Stimulated activated CD4-positive, alpha-beta T cell treated with anti-CD3 and anti-CD28 coated beads, Interleukin-1b, Interleukin-23, amount 100 ng/mL, for 1 hour (primary cell): ENCODE results near the gene UBE2B.
"Not testable (repeated sequence)": the region's sequence is repeated elsewhere in the genome, so short reads cannot be mapped to it uniquely, and the experiment has no call there.

ENCODE experiments used
- DNase-seq, 2 donors: peaks; one replicate each; pipeline ENCODE4 v3.0.0-alpha.2; 2020; ENCODE audit warnings: low read depth in 2 of 2

UBE2B gene

DNA sequence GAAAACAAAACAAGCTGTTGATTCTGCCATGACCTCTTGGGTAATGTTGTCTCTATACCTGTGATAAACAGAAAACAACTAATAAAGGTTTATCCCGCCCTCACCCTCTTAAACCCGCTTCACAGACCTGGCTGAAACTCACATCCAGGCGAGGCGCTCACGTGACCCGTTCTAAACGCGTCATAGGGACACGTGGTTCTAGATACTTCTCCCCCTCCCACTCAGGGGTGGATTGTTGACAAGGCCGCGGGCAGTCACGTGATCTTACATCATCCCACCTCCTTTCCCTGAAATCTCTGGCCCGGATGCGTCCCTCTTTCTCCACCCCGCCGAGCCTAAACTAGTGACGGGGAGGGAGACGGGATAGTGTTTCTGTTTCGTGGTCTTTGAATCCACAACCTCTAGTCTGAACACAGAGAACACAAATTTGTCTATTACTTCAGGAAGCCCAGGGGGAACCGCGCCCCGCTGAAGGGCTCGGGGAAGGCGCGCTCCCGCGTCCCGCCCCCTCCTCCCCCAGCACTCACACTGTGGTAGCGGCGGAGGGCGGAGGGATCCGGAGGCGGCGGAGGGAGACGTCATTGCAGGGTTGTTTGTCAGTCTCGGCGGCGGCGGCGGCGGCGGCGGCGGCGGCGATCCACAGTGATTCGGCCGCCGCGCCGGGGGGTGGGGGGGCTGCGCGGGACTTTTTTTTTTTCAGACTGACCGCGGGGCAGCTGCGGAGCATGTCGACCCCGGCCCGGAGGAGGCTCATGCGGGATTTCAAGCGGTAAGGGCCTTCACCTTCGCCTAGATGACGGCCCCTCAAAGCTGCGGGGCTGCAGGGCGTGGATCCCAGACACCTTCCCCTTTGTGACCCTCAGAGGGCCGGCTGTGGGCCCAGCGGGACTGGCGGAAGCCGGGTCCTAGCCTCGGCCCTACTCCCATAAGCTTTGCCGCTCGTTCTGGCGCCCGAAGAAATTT is at the start of gene UBE2B:
TSS of gene UBE2B (plus strand) at position 699 of the 963 bp plus-strand sequence. CDS start at position 726, 27 bp downstream.
- DNase-seq, result peak; percentile 92 to 96

DNA sequence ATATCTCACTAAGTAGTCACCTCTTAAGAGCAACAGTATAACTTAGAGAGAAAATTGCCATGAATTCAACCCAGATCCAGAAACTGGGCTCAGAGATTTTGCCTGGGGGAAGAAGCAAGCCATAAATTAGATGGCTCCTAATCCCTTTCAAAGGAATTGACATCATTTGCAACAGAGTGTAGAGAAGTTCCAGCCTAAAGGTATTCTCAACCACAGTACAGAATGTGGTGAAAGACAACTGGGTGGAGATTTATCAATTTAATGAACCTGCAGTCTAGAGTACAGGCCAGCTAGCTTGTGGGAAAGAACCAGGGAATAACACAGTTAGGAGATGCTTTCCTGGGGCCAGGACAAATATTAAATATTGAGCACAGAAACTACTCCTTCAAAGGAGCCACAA is 44.0 kb upstream of the UBE2B start:
- no peak for DNase-seq

DNA sequence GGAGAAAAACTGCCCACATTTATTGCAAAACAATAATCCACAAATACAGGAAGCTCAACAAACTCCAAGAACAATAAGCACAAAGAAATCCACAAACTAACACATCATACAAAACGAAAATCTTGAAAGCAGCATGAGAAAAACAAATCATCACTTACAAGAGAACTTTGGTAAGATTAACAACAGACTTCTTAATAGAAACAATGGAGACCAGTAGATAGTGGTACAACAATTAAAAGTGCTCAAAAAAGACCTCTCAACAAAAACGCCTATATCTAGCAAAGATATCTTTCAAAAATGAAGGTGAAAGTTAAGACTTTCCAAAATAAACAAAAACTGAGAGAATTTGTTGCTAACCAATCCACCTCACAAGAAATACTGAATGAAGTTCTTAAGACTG is 42.8 kb upstream of the UBE2B start:
- DNase-seq, result no peak

DNA sequence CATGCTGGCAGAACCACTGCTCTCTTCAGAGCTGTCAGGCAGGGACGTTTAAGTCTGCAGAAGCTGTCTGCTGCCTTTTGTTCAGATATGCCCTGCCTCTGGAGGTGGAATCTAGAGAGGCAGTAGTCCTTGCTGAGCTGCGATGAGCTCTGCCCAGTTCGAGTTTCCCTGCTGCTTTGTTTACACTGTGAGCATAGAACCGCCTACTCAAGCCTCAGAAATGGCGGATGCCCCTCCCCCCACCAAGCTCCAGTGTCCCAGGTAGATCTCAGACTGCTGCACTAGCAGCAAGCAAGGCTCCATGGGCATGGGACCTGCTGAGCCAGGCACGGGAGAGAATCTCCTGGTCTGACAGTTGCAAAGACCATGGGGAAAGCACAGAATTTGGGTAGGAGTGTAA is 34.5 kb upstream of the UBE2B start:
- DNase-seq, result not testable (repeated sequence)

DNA sequence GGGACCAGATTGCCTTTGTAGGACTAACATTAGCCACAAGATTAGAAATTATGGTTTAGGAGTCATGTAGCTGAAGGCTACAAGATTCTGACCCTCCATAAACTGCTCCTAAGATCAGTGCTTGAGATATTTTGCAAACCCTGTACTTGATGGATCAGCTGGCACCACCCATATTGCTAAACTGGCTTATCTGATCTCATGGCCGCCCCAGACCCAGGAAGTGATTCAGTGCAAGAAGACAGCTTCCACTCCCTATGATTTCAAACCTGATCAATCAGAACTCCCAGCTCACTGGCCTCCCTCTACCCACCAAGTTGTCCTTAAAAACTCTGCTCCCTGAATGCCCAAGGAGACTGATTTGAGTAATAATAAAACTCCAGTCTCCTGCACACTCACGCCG is 27.9 kb upstream of the UBE2B start:
- not testable (repeated sequence) for DNase-seq

DNA sequence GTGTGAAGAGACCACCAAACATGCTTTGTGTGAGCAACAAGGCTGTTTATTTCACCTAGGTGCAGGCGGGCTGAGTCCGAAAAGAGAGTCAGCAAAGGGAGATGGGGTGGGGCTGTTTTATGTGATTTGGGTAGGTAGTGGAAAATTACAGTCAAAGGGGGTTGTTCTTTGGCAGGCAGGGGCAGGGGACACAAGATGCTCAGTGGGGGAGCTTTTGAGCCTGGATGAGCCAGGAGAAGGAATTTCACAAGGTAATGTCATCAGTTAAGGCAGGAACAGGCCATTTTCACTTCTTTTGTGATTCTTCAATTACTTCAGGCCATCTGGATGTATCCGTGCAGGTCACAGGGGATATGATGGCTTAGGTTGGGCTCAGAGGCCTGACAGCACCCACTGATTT is 25.9 kb upstream of the UBE2B start:
- DNase-seq, result not testable (repeated sequence)

DNA sequence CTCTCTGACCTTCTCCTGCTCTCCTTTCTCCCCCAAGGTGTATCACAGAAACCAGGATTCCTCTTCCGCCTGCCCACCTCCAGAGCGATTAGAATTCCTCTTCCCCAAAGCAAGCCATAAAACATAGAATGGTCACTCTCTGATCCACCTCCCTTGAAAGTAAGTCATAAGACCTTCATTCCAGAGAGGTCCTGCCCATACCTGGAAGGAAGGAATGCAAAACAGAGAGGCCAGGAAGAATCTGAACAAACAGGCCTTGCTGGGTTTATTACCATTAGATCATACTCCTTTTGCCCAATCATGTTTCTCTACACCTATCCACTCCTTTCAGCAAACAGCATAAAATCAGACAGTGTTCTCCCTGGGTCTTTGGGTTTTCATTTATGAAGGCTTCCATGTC is 25.4 kb upstream of the UBE2B start:
- DNase-seq, result no peak

DNA sequence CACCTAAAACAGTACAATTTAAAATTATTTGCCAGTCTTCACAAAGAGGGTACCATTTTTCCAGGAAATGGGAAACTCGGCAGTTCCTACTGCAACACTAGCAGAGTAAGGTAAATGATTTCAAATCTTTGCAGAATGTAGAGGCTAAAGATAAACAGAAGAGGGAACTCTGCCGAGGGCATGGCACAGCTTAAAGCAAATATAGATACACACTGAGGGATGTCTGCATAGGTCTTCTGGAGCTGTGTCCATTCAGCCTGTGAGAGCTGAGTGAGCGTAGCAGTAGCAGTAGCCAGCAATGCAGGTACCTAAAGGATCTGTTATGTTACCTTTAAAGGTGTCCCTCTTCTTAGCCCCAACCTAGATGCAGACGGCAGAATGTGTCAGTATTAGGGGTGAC is 21.9 kb upstream of the UBE2B start:
- DNase-seq, result no peak

DNA sequence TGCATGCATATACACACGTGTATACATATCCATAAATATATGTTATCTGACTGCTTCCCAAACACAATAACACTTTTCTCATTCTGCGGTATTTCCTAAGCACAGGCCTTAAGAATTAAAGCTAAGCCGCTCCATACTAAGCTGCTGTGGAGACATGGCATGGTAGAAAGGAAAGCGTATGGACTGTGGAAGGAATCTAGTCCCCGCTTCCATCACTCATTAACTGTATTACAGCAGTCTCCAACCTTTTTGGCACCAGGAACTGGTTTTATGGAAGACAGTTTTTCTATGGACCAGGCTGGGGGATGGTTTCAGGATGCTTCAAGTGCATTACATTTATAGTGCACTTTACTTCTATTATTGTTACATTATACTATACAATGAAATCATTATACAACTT is 15.7 kb upstream of the UBE2B start:
- no peak for DNase-seq

DNA sequence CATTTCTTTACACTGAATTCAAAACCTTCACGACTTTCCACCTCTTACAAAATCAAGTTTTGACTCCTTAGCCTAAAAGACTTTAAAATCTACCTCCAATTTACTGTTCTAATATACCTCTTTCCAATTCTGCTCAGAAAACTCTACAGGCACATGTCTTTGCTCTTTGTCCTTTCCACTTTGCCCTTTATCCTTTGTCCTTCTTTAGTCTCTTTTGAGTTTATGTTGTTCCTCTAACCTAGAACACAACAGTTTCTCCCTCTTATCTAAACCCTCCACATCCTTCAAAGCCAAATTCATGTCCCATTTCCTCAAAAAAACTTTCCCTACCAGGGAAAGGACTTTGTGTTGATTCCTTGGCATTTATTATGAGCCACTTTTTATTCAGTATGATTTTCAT is 5.8 kb upstream of the UBE2B start:
- DNase-seq, result no peak

DNA sequence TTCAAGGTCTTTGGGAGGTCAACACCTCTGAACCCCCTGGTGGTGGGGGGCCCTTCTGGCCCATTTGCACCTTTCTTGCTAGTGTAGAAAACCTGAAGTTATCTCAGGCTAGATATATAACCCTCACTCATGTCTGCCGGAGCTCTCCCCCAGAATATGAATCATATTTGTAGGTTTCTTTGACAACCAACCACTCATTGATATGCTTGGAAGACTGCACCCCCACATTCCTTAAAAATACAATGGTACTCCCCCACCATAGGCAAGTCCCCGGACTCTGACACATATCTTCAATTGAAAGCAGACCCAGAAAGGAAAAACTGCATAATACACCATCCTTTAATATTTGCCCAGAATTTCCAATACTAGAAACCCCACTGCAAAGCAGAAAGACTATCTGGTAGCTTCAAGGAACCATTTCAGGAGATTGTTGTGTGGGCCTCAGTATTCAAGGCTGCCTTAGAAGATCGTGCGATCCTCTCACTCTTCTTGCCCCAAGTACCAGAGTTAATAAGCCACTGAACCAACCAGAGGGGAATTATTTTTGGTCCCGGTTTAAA is 978 bp upstream of the UBE2B start:
- no peak for DNase-seq

DNA sequence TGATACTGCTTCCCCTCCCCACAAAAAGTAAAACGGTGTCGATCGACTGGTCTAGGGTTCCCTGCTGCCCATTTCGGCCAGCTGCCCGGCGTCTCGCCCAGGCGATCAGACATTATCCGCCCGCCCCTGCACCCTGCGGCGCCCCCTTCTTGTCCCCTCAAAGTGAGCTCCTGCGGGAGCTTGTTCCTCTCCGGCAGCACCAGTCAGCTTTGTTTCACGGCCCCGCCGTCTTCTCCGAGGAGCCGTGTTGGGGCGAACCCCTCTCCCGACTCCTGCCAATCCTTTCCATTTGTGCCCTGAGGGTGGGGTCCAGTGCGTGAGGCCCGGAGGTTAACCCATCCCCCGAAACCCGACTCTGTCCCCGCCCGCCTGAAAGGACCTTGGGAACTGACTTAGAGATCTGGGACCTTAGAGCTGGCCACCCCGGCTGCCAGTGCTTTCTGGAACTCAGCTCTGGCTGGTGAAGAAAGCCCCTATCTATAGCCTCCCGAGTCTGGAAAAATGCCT is 518 bp downstream of the UBE2B start:
- no peak for DNase-seq

DNA sequence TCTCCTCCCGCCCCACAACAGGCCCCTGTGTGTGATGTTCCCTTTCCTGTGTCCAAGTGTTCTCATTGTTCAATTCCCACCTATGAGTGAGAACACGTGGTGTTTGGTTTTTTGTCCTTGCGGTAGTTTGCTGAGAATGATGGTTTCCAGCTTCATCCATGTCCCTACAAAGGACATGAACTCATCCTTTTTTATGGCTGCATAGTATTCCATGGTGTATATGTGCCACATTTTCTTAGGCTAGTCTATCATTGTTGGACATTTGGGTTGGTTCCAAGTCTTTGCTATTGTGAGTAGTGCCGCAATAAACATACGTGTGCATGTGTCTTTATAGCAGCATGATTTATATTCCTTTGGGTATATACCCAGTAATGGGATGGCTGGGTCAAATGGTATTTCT is 2.3 kb downstream of the UBE2B start:
- DNase-seq, result not testable (repeated sequence)

DNA sequence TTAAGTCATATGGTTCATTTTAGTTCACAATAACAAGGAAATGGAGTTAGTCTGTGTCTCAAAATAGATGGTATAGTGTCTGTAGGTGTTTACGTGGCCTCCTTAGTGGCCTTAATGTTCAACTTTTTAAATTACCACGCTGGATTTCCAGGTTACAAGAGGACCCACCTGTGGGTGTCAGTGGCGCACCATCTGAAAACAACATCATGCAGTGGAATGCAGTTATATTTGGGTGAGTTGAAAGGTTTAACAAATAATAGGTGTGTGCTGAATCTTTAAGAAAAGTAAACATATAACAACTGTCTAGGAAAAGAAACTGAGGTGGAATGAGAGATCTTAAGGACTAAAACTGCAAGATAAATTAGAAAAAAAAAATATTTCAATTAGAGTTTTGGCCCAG is 2.9 kb downstream of the UBE2B start:
- no peak for DNase-seq

DNA sequence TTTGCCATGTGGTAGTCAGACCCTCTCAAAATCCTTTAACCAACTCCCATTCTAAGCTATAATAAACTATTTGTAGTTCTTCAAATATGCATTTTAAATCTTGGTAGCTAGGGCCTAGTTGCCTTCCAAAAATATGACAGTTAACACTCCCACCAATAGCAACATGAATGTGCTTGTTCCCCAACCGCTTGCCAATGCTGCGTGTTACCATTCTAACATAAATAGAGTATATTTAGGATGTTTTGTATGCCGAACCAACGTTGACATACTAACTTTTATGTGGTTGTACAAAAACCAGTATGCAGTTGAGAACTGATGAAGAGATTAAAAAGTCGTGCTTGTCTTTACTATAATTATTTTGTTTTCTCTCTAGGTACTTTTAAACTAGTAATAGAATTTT is 9.0 kb downstream of the UBE2B start:
- no peak for DNase-seq

DNA sequence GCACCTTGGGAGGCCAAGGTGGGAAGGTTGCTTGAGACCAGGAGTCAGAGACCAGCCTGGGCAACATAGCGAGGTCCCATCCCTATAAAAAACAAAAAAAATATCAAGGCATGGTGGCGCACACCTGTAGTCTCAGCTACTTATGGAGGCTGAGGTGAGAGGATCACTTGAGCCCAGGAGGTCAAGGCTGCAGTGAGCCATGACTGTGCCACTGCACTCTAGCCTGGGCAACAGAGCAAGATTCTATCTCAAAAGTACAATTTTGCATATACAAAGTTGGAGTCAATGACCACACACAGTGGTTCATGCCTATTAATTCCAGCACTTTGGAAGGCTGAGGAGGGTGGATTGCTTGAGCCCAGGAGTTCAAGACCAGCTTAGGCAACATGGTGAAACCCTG is 10.8 kb downstream of the UBE2B start:
- DNase-seq, result not testable (repeated sequence)

DNA sequence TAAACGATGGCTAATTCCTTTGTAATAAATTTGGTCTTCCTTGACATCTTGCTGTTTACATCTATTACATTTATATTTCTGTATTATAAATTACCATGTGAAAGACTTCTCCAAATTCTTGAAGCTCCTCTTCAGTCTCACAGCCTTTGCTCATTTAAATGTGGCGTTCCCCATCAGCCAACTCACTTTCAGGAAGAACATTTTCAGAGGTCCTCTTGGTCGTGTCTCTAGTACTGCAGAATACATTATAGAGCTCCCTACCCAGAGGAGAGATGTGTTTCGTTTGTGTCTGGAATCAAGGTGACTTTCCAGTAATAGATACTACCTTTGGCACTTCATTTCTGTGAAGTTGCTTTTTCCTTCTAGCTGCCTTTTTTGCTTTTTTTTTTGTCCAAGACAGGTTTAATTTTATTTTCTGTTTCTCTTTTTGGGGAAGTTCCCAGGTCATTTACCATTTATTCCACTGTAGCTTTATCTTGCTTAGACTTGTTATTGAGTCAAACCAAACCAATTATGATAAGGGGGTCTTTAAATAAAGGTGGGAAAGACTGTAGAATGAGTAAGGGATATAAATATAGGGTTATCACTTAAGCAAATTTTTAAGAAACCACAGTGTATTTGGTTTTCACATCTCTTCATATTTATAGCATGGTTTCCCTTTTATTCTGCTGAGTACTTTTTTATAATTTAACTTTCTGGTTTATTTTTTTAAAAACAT is 12.8 kb downstream of the UBE2B start:
- no peak for DNase-seq

DNA sequence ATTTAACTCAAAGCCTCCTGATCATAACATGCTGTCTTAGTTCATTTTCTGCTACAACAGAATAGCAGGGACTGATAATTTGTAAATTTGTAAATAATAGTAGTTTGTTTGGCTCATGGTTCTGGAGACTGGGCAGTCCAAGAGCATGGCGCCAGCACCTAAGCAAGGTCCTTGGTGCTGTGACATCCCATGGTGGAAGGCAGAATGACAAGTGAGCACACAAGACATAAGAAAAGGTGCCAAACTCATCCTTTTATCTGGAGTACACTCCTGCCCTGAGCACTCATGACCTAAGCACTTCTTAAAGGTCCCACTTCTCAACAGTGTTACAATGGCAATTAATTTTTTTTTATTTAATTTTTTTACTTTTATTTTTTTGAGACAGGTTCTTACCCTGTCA is 16.1 kb downstream of the UBE2B start:
- DNase-seq, result no peak

DNA sequence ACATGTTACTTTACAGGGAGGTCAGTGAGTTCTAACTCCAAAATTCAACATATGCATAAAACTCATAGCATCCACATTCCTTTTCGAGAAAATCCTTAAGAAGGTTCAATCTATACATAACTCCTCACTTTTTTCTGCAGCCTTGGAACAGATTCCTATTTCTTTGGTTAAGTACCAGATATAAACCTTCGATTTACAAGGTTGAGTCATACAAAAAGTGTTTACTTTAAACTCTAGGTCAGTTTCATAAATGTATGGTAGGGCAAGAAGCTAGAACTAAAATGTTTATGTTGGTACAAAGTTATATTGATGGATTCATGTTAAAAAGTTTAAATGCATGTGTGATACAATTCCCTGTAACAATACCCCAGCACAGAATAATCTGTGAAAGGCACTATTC is 20.9 kb downstream of the UBE2B start:
- no peak for DNase-seq

DNA sequence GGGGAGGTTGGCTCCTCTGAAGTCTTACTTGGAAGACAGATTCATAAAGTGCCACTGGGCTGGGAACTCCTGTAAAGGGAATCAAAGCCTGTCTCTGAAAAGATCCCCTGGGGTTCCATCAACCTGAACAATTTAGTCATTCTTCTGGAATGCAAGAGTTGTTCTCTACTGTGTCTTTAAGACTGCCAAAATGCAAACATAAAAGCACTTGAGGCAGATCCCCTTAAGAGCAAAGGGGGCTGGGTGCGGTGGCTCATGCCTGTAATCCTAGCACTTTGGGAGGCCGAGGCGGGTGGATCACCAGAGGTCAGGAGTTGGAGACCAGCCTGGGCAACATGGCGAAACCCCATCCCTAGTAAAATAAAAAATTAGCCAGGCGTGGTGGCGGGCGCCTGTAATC is 23.6 kb downstream of the UBE2B start:
- DNase-seq, result no peak

DNA sequence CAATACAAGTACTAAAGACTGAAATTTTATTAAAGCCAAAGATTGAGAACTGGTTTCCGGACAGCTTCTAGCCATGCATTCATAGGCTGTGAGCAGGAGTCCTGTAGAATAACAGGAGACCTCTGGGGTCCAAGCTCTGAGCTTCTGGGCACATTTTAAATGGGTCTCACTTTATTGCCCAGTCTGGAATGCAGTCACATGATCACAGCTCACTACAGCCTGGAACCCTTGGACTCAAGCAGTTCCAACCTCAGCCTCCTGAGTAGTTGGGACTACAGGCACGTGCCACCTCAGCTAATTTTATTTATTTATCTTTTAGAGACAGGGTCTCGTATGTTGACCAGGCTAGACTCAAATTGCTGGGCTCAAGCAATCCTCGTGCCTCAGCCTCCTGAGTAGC is 24.9 kb downstream of the UBE2B start:
- DNase-seq, result no peak

DNA sequence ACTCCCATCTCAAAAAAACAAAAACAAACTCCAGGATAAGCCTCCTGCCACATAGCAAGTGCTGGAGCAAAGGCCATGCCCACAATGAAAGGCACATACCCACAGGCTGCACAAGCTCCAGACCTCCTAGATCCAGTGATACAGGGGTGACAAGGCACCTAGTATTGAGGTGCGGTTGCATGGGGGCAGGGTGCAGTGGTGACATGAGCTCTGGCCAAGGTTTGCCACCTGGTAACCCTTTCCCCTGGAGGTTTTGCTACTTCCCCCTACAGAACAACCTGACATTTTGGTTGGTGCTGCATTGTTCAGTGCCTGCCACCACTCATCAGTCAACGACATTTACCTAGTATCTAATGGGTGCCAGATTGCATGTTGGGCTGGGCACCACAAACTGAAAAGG is 25.8 kb downstream of the UBE2B start:
- DNase-seq, result no peak
